ENCODE results near the gene CCL28. TPM values are rescaled to one million over a fixed set of nuclear protein-coding genes. Genes with fewer than 3 reads are reported as not detected.

The CCL28 gene
- total and polyA plus RNA-seq, 10 of the 15 experiments (the other 5 are each of a cell fraction or from before 2014, with no cell fraction given): 1.5 to 7.5 (median 4.4) TPM

DNA sequence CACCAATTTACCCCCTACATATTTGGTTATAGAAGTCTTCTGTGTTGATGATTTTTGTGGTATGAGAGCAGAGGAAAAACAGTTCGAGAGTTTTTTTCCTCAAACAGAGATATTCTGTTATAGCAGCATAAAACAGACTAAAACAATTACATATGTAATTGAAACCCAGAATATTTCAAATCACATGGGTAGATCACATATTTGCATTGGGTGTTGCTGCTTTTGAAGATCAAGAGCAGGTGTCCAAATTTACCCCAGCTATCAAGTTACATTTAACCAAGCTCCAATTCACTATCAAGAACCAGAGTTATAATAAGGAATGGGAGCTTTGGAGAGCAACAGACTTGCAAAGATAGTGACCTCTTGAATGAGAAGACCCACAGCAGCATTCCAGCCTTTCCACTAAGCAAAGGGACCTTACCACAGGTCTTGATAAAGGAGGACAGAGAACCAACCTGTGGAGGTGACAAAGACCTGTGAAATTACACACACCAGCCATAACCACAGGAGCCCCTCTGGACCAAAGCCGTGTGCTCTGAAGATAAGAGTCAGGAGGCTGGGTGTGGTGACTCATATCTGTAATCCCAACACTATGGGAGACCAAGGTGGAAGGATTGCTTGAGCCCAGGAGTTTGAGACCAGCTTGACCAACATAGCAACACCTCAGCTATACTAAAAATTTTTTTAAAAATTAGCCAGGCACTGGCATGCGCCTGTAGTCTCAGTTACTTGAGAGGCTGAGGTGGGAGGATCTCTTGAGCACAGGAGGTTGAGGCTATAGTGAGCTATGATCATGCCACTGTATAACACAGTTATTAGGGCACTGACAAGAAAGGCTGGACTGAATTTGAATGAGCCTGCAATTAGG is 4.0 kb upstream of the CCL28 start (continued):
- TF ChIP-seq, protein P1, sequence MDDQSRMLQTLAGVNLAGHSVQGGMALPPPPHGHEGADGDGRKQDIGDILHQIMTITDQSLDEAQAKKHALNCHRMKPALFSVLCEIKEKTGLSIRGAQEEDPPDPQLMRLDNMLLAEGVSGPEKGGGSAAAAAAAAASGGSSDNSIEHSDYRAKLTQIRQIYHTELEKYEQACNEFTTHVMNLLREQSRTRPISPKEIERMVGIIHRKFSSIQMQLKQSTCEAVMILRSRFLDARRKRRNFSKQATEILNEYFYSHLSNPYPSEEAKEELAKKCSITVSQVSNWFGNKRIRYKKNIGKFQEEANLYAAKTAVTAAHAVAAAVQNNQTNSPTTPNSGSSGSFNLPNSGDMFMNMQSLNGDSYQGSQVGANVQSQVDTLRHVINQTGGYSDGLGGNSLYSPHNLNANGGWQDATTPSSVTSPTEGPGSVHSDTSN (IDR thresholded peaks at IDR 0.05; ENCODE audit: insufficient replicate concordance, low read depth, low read length): no peak
- TF ChIP-seq NFXL1 (IDR thresholded peaks at IDR 0.05; ENCODE audit: borderline replicate concordance) (no peak), NFYA (IDR thresholded peaks at IDR 0.05; ENCODE audit: borderline replicate concordance, low read depth, low read length) (no peak), ZBTB40 (IDR thresholded peaks at IDR 0.05; ENCODE audit: borderline replicate concordance) (no peak), NBN (IDR thresholded peaks at IDR 0.05) (no peak), NFIC (IDR thresholded peaks at IDR 0.05; ENCODE audit: low read depth, low read length) (no peak), FOXM1 (IDR thresholded peaks at IDR 0.05; ENCODE audit: low read depth, low read length) (no peak), SIX5 (IDR thresholded peaks at IDR 0.05; ENCODE audit: low read depth, low read length, severe bottlenecking) (no peak)
